Hepatocyte (in vitro differentiated cells): Measurements from ENCODE around the gene ZNF322. TPM values are rescaled to one million over a fixed set of nuclear protein-coding genes. Genes with fewer than 3 reads are reported as not detected.

Experiments used
- DNase-seq: peaks from one replicate; pipeline ENCODE4 v3.0.0-alpha.2; 2016; ENCODE audit warnings: low spot score
- H2AFZ ChIP-seq: fragments of 200-600 bp; sonication (generic); 2 replicates; pipeline ENCODE4 v1.6.0; 2016; ENCODE audit warnings: antibody characterized with exemption, mild to moderate bottlenecking
- H3K27ac ChIP-seq: fragments of 200-600 bp; sonication (generic); 2 replicates; pipeline ENCODE4 v1.5.1; 2016; ENCODE audit warnings: mild to moderate bottlenecking
- H3K27me3 ChIP-seq: fragments of 200-600 bp; sonication (generic); 2 replicates; pipeline ENCODE4 v1.6.1; 2016
- H3K36me3 ChIP-seq: fragments of 200-600 bp; sonication (generic); replicated peaks from 2 replicates; pipeline ENCODE4 v1.5.1; 2016; ENCODE audit warnings: low read depth; ENCODE audit not compliant: insufficient read depth
- H3K4me1 ChIP-seq: fragments of 200-600 bp; sonication (generic); 2 replicates; pipeline ENCODE4 v1.5.1; 2016; ENCODE audit warnings: mild to moderate bottlenecking, moderate library complexity; ENCODE audit not compliant: insufficient read depth
- H3K4me2 ChIP-seq: fragments of 200-600 bp; sonication (generic); 2 replicates; pipeline ENCODE4 v1.6.0; 2016
- H3K4me3 ChIP-seq: fragments of 200-600 bp; sonication (generic); 2 replicates; pipeline ENCODE4 v1.5.1; 2016; ENCODE audit warnings: mild to moderate bottlenecking
- H3K79me2 ChIP-seq: fragments of 200-600 bp; sonication (generic); 2 replicates; pipeline ENCODE4 v1.6.0; 2017; ENCODE audit warnings: mild to moderate bottlenecking
- H3K9me2 ChIP-seq: fragments of 200-600 bp; sonication (generic); replicated peaks from 2 replicates; pipeline ENCODE4 v1.6.0; 2017; ENCODE audit warnings: mild to moderate bottlenecking; ENCODE audit not compliant: insufficient read depth
- H3K9me3 ChIP-seq: fragments of 200-600 bp; sonication (generic); 2 replicates; pipeline ENCODE4 v1.5.1; 2016; ENCODE audit warnings: low read depth, mild to moderate bottlenecking
- H4K20me1 ChIP-seq: fragments of 200-600 bp; sonication (generic); 2 replicates; pipeline ENCODE4 v1.6.0; 2016; ENCODE audit warnings: mild to moderate bottlenecking; ENCODE audit not compliant: insufficient read depth, poor library complexity, severe bottlenecking
- CTCF ChIP-seq: fragments of 200-600 bp; sonication (generic); IDR thresholded peaks from 2 replicates; pipeline ENCODE4 v1.5.1; 2016; ENCODE audit warnings: antibody characterized with exemption, mild to moderate bottlenecking; ENCODE audit not compliant: poor library complexity
- EZH2 ChIP-seq: fragments of 200-600 bp; sonication (generic); IDR thresholded peaks from 2 replicates; pipeline ENCODE4 v1.6.1; 2016; ENCODE audit warnings: antibody characterized with exemption, mild to moderate bottlenecking, borderline replicate concordance
- EZH2phosphoT487 ChIP-seq: fragments of 200-600 bp; sonication (generic); IDR thresholded peaks from one replicate; pipeline ENCODE4 v1.6.1; 2018; ENCODE audit warnings: antibody characterized with exemption, mild to moderate bottlenecking, low read depth, moderate library complexity; ENCODE audit not compliant: unreplicated experiment, severe bottlenecking
- WGBS: methylation state at CpG from one replicate; pipeline ENCODE4 v1.1.6; 2016; ENCODE audit warnings: low lambda C conversion rate; ENCODE audit errors: missing lambda C conversion rate; 5-methylcytosine and 5-hydroxymethylcytosine counted together
- polyA plus RNA-seq: library from polyadenylated mRNA; unstranded; fragments of >200 nt; fragmentation: Nextera tagmentation; extraction: Ambion mirVana; gene quantifications from 2 replicates; pipeline ENCODE4 v1.2.1, GENCODE V29; 2016
- total RNA-seq: library from RNA; depleted of rRNA; stranded (reverse); fragments of >200 nt; gene quantifications from 2 replicates; pipeline ENCODE4 v1.2.3, GENCODE V29; 2014

ZNF322 gene
- total and polyA plus RNA-seq, 2 experiments from 2014 or later, result 14.3 to 23.6 TPM

- Histone ChIP-seq H3K4me3 (no peak overlapping the region), H3K79me2 (peaks cover 20% of the 10 kb centered on the region), H2AFZ (no peak overlapping the region), H3K9me2 (no peaks in the 10 kb centered on the region), H3K27me3 (peaks cover 44% of the 10 kb centered on the region), H3K4me2 (peak overlapping the region; percentile 91), H4K20me1 (no peaks in the 10 kb centered on the region), H3K4me1 (peaks cover 6% of the 10 kb centered on the region), H3K27ac (no peak overlapping the region), H3K9me3 (no peaks in the 10 kb centered on the region), H3K36me3 (no peaks in the 10 kb centered on the region)
- WGBS, result 2% methylated on average over 6 of the region's 6 CpGs
- no peak for DNase-seq
- TF ChIP-seq EZH2, result peak; percentile 20
- no peak for TF ChIP-seq CTCF
- TF ChIP-seq EZH2phosphoT487, result no peak
Measured at GRCh38 chr6:26594131-26594498, 65.4 kb downstream of the ZNF322 start.

- H3K4me2 ChIP-seq, result peak overlapping the region; percentile 91
- WGBS, result 15% methylated on average over 20 of the region's 20 CpGs
- no peaks in the 10 kb centered on the region for H3K36me3 ChIP-seq
- TF ChIP-seq EZH2, result peak; percentile 75
- no peak for TF ChIP-seq EZH2phosphoT487
- no peak overlapping the region for H3K4me3 ChIP-seq
- peaks cover 44% of the 10 kb centered on the region for H3K27me3 ChIP-seq
- no peaks in the 10 kb centered on the region for H4K20me1 ChIP-seq
- H3K27ac ChIP-seq, result no peak overlapping the region
- DNase-seq, result no peak
- no peak overlapping the region for H2AFZ ChIP-seq
- no peaks in the 10 kb centered on the region for H3K9me3 ChIP-seq
- peaks cover 17% of the 10 kb centered on the region for H3K79me2 ChIP-seq
- no peaks in the 10 kb centered on the region for H3K9me2 ChIP-seq
- H3K4me1 ChIP-seq, result peaks cover 6% of the 10 kb centered on the region
Measured at GRCh38 chr6:26593278-26594130, 66.0 kb downstream of the ZNF322 start.

- H3K4me1 ChIP-seq, result peaks cover 1% of the 10 kb centered on the region
- no peak overlapping the region for H3K4me2 ChIP-seq
Measured at GRCh38 chr6:26592649-26593048, 66.9 kb downstream of the ZNF322 start.

More at GRCh38 chr6:26592649-26593048, 66.9 kb downstream of the ZNF322 start:
- no peaks in the 10 kb centered on the region for H4K20me1 ChIP-seq
- no peaks in the 10 kb centered on the region for H3K9me3 ChIP-seq
- no peak overlapping the region for H3K27ac ChIP-seq
- WGBS, result 74% methylated on average over 4 of the region's 4 CpGs
- TF ChIP-seq EZH2phosphoT487 (no peak), EZH2 (no peak), CTCF (no peak)
- H3K36me3 ChIP-seq, result no peaks in the 10 kb centered on the region
- no peaks in the 10 kb centered on the region for H3K9me2 ChIP-seq
- H3K79me2 ChIP-seq, result peaks cover 8% of the 10 kb centered on the region
- no peak for DNase-seq
- H3K4me3 ChIP-seq, result no peak overlapping the region
- H2AFZ ChIP-seq, result no peak overlapping the region
- peaks cover 44% of the 10 kb centered on the region for H3K27me3 ChIP-seq
